Mammary epithelial cell (primary cell): ENCODE results near the gene RAPGEF2.

Experiments used
- EZH2 ChIP-seq: IDR thresholded peaks from 2 replicates; pipeline ENCODE4 v1.6.1; 2012; ENCODE audit warnings: low read length, inconsistent platforms, borderline replicate concordance
- TF ChIP-seq, protein P1 (sequence below), 2 donors: IDR thresholded peaks in 1 of 2; conservative IDR thresholded peaks in 1 of 2; 2 replicates each; pipeline ENCODE4 v1.5.1; 2011 to 2012; ENCODE audit warnings: inconsistent platforms in 2 of 2, low read length in 2 of 2, mild to moderate bottlenecking in 2 of 2, control low read depth in 1 of 2, low read depth in 1 of 2; ENCODE audit not compliant: insufficient read depth in 1 of 2; ENCODE audit errors: extremely low read depth in 1 of 2

- TF ChIP-seq, protein P1, sequence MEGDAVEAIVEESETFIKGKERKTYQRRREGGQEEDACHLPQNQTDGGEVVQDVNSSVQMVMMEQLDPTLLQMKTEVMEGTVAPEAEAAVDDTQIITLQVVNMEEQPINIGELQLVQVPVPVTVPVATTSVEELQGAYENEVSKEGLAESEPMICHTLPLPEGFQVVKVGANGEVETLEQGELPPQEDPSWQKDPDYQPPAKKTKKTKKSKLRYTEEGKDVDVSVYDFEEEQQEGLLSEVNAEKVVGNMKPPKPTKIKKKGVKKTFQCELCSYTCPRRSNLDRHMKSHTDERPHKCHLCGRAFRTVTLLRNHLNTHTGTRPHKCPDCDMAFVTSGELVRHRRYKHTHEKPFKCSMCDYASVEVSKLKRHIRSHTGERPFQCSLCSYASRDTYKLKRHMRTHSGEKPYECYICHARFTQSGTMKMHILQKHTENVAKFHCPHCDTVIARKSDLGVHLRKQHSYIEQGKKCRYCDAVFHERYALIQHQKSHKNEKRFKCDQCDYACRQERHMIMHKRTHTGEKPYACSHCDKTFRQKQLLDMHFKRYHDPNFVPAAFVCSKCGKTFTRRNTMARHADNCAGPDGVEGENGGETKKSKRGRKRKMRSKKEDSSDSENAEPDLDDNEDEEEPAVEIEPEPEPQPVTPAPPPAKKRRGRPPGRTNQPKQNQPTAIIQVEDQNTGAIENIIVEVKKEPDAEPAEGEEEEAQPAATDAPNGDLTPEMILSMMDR (conservative IDR thresholded peaks at IDR 0.05 in 1 of 2, IDR thresholded peaks at IDR 0.05 in 1 of 2; ENCODE audit: extremely low read depth in 1 of 2, insufficient read depth in 1 of 2, low read depth in 1 of 2, low read length in 2 of 2): no peak
- TF ChIP-seq EZH2: no peak
Measured at GRCh38 chr4:159148441-159148840, 45.6 kb downstream of the RAPGEF2 start.
